ENCODE measurements around the gene FBLN1. TPM values are rescaled to one million over a fixed set of nuclear protein-coding genes. Genes with fewer than 3 reads are reported as not detected.

FBLN1 gene
- total and polyA plus RNA-seq, 2 donors (not counting 3 experiments of a cell fraction or from before 2014, with no cell fraction given): 1.2 to 4.0 TPM

DNA sequence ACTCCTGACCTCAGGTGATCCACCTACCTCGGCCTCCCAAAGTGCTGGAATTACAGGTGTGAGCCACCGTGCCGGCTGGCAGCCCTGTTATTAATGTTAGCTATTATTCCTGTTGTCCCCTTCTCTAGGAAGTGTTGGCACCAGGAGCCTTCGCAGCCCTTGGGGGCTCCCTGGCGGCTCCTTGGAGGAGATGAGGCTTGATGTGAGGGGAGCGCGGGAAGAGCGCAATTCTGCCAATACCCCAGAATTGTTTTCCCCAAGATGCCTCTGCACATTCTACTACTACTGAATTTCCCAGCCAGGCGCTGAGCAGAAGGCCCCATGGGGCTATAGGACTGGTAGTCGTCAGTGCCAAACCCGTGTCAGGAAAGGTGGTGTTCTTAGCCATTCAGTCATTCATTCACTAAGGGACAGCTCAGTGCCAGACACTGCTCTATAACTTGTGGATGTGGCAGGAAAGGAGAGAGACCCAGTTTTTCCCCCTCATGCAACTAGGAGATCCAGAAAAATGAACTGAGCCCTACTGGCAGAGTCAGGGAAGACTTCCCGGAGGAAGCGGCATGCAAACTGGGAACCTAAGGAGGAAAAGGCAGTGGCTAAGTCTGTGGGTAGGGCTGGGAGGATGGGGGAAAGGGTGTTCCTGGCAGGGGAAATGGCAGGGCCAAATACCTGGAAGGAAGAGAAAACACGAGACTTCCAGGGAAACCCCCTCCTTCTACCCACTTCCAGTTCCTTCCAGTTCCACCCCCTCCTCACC, 3.5 kb downstream of the FBLN1 start:
- Histone ChIP-seq H3K36me3 (ENCODE audit: control insufficient read depth in 2 of 2, extremely low read depth in 1 of 2, insufficient read depth in 2 of 2, low read length in 2 of 2) (no peaks in the 10 kb centered on the region), H3K9ac (replicated peaks; ENCODE audit: extremely low read depth, insufficient read depth, low read length) (no peak overlapping the region), H3K27me3 (ENCODE audit: control insufficient read depth in 2 of 2, insufficient read depth in 2 of 2, low read length in 2 of 2) (peaks cover 4 to 5% of the 10 kb centered on the region in 2 experiments), H2AFZ (ENCODE audit: low read depth, low read length) (no peak overlapping the region), H3K4me1 (ENCODE audit: control insufficient read depth, extremely low read depth, insufficient read depth, low read length) (peaks cover 4% of the 10 kb centered on the region), H4K20me1 (replicated peaks; ENCODE audit: control insufficient read depth, extremely low read depth, insufficient read depth, low read length) (no peaks in the 10 kb centered on the region), H3K9me1 (replicated peaks; ENCODE audit: control insufficient read depth, extremely low read depth, insufficient read depth, low read length) (no peaks in the 10 kb centered on the region), H3K4me2 (ENCODE audit: insufficient read depth, low read length) (no peak overlapping the region), H3K27ac (ENCODE audit: insufficient read depth, low read depth, low read length) (no peak overlapping the region), H3K4me3 (replicated peaks in 1 of 3; ENCODE audit: insufficient read depth in 1 of 3, low read depth in 1 of 3, low read length in 3 of 3) (no peak overlapping the region), H3K9me3 (replicated peaks; ENCODE audit: control insufficient read depth, insufficient read depth, low read length) (no peaks in the 10 kb centered on the region), H3K79me2 (ENCODE audit: control insufficient read depth, insufficient read depth, low read length) (no peaks in the 10 kb centered on the region)
- intact Hi-C loops (cut with micrococcal nuclease) (no loop called here), dilution Hi-C loops (cut with MboI; ENCODE audit: extremely low pct_ligation_motif_present, low sequenced_read_pairs) (no loop called here)
- no peak for DNase-seq (ENCODE audit: low read depth, low spot score)
- ChIA-PET CTCF (no interaction called here), POLR2A (no interaction called here)
- FAIRE-seq: no peak
- BruUV-seq (replicated peaks): no TSS peak
- no peak for TF ChIP-seq CTCF (IDR thresholded peaks at IDR 0.05; ENCODE audit: extremely low read depth in 1 of 2, insufficient read depth in 1 of 2, low read depth in 1 of 2, low read length in 2 of 2)

DNA sequence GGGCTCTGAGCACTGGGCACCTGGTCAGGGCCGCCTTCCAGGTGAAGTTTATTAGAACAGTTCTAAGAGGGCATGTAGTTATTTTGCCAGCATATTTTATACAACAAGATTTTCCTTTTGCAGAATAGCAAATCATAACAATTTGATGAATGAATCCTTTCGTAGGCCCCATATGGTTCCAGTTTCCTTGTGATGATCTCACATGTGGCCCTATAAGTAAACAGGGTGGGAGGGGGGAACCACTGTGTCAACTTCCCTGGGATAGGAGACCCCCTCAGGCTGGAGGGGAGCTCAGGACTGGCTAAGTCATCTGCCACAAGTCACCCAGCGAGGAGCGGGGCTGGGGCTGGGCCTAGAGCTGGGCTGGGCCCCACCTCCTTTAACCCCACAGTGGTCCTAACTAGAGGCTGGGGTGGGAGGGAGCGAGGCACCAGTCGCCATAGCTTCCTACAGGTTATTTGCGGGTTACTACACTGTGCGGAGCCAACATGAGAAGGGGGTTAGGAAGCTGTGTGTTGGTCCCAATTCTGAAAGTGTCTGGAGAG, 4.2 kb downstream of the FBLN1 start:
- TF ChIP-seq MYC (IDR thresholded peaks at IDR 0.05; ENCODE audit: low read depth, low read length) (no peak), GATA2 (IDR thresholded peaks at IDR 0.05; ENCODE audit: insufficient read depth, insufficient read length, low read depth, low read length) (no peak), CTCF (IDR thresholded peaks at IDR 0.05; ENCODE audit: extremely low read depth in 1 of 2, insufficient read depth in 1 of 2, low read depth in 1 of 2, low read length in 2 of 2) (no peak), FOS (IDR thresholded peaks at IDR 0.05; ENCODE audit: borderline replicate concordance, insufficient read depth, low read length) (no peak), MAX (IDR thresholded peaks at IDR 0.05; ENCODE audit: insufficient read depth, insufficient read length) (no peak), POLR2AphosphoS5 (IDR thresholded peaks at IDR 0.05; ENCODE audit: insufficient read depth, low read depth, low read length) (no peak), POLR2A (IDR thresholded peaks at IDR 0.05; ENCODE audit: low read depth, low read length) (no peak), EZH2 (IDR thresholded peaks at IDR 0.05; ENCODE audit: borderline replicate concordance, low read depth, low read length, severe bottlenecking) (no peak)
- no peak overlapping the region for H3K4me2 ChIP-seq (ENCODE audit: insufficient read depth, low read length)

More for the DNA sequence above, 4.2 kb downstream of the FBLN1 start:
- BruUV-seq (replicated peaks): no TSS peak
- H2AFZ ChIP-seq (ENCODE audit: low read depth, low read length): no peak overlapping the region
- no peaks in the 10 kb centered on the region for H3K79me2 ChIP-seq (ENCODE audit: control insufficient read depth, insufficient read depth, low read length)
- H3K27ac ChIP-seq (ENCODE audit: insufficient read depth, low read depth, low read length): no peak overlapping the region
- H3K9me3 ChIP-seq (replicated peaks; ENCODE audit: control insufficient read depth, insufficient read depth, low read length): no peaks in the 10 kb centered on the region
- dilution Hi-C loops (cut with MboI; ENCODE audit: extremely low pct_ligation_motif_present, low sequenced_read_pairs) (no loop called here), intact Hi-C loops (cut with micrococcal nuclease) (no loop called here)
- H3K9ac ChIP-seq (replicated peaks; ENCODE audit: extremely low read depth, insufficient read depth, low read length): no peak overlapping the region
- POLR2A ChIA-PET: no interaction called here
- H3K4me3 ChIP-seq (replicated peaks in 1 of 3; ENCODE audit: insufficient read depth in 1 of 3, low read depth in 1 of 3, low read length in 3 of 3): no peak overlapping the region
- no peaks in the 10 kb centered on the region for H4K20me1 ChIP-seq (replicated peaks; ENCODE audit: control insufficient read depth, extremely low read depth, insufficient read depth, low read length)
- H3K27me3 ChIP-seq (ENCODE audit: control insufficient read depth in 2 of 2, insufficient read depth in 2 of 2, low read length in 2 of 2): peaks cover 4 to 5% of the 10 kb centered on the region in 2 experiments
- peaks cover 4% of the 10 kb centered on the region for H3K4me1 ChIP-seq (ENCODE audit: control insufficient read depth, extremely low read depth, insufficient read depth, low read length)
- no peaks in the 10 kb centered on the region for H3K9me1 ChIP-seq (replicated peaks; ENCODE audit: control insufficient read depth, extremely low read depth, insufficient read depth, low read length)
- CTCF ChIA-PET: no interaction called here
- DNase-seq (ENCODE audit: low read depth, low spot score) (no peak), FAIRE-seq (no peak)
- H3K36me3 ChIP-seq (ENCODE audit: control insufficient read depth in 2 of 2, extremely low read depth in 1 of 2, insufficient read depth in 2 of 2, low read length in 2 of 2): no peaks in the 10 kb centered on the region

Data from endothelial cell of umbilical vein (primary cell).